AG04449 (cell line): ENCODE measurements around the gene KIF19.

Experiments
- CTCF ChIA-PET: fragments of 350-600 bp; formaldehyde crosslinking; extraction: SDS; loops from one replicate; lab custom pipeline; 2021; ENCODE audit warnings: antibody characterized with exemption; lab: Yijun Ruan, JAX
- POLR2A ChIA-PET: fragments of 400-600, 350-600 bp; formaldehyde crosslinking; extraction: SDS; loops from one replicate; lab custom pipeline; 2020; ENCODE audit warnings: antibody characterized with exemption, inconsistent platforms; lab: Yijun Ruan, JAX
- DNase-seq: peaks from one replicate; pipeline ENCODE4 v3.0.0-alpha.2; 2010; ENCODE audit warnings: low read depth, low spot score
- H3K4me3 ChIP-seq: 2 replicates; pipeline ENCODE4 v1.5.1; 2011; ENCODE audit warnings: low read depth, mild to moderate bottlenecking, control low read depth, low read length
- CTCF ChIP-seq: IDR thresholded peaks from one replicate; pipeline ENCODE4 v1.5.1; 2011; ENCODE audit warnings: mild to moderate bottlenecking, moderate library complexity, low read length, control low read depth, inconsistent platforms; ENCODE audit not compliant: insufficient read depth; ENCODE audit errors: missing control alignments

The KIF19 gene

DNA sequence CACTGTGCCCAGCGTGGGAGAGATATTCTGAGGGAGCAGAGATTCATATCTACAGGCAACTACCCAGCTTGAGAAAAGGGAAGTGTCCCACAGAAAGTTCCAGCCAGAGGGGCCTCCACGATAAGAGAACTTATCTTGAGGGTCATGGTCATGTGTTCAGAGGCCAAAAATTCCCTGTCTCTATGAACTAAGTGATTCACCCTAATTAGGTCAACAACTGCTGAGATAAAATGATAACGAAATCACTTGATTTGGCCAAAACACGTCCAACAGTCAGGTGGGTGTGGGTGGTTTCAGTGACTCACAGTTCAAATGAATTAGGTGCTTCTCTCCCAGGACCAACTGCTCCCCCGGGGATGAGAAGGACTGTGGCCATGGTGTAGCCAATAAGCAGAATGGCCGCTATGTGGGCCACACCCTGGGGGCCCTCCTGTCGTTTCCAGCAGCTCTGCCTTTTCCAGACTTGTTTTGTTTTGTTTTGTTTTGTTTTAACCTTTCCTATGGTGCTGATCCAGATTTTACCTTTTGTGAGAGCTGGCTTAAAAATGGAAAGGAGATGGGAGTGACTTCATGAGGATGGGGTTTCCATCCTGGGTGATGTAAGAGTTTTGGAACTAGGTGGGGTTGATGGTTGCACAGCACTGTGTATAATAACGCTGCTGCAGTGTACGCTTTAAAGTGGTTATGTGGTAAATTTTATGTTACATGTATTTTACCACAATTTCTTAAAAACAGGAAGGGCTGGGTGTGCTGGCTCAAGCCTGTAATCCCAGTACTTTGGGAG, 43.2 kb upstream of the KIF19 start:
- DNase-seq: no peak
- ChIA-PET POLR2A (no interaction called here), CTCF (no interaction called here)
- H3K4me3 ChIP-seq: no peak overlapping the region
- no peak for TF ChIP-seq CTCF

DNA sequence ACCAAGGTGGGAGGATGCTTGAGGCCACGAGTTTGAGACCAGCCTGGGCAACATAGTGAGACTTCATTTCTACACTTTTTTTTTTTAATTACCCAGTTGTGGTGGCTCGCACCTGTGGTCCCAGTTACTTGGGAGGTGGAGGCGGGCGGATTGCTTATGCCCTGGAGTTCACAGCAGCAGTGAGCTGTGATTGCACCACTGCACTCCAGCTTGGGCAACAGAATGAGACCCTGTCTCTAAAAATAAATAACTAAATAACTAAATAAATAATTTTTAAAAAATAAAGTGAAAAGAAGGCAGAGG, 42.7 kb upstream of the KIF19 start:
- ChIA-PET POLR2A (no interaction called here), CTCF (no interaction called here)

GRCh38 chr17:74287031-74287602, 38.9 kb upstream of the KIF19 start:
- no peak overlapping the region for H3K4me3 ChIP-seq
- no peak for TF ChIP-seq CTCF
- POLR2A ChIA-PET: no interaction called here
- no peak for DNase-seq
- CTCF ChIA-PET: interaction anchor here (1.0 to 2.0 kb wide), 2 partner anchors 10 to 12 kb away, joined by 4 to 6 read pairs; no protein-coding TSS in a partner anchor

More for the DNA sequence above, 42.7 kb upstream of the KIF19 start:
- no peak for TF ChIP-seq CTCF
- DNase-seq: no peak
- no peak overlapping the region for H3K4me3 ChIP-seq

GRCh38 chr17:74288785-74289184, 37.2 kb upstream of the KIF19 start:
- no peak for TF ChIP-seq CTCF
- ChIA-PET POLR2A (interaction anchor here (1.2 kb wide), 1 partner anchor 9 kb away, joined by 3 read pairs; no protein-coding TSS in a partner anchor), CTCF (interaction anchor here (1.1 to 2.0 kb wide), 2 partner anchors 8 to 14 kb away, joined by 3 to 6 read pairs; no protein-coding TSS in a partner anchor)
- no peak overlapping the region for H3K4me3 ChIP-seq
- no peak for DNase-seq

GRCh38 chr17:74289688-74290087, 36.3 kb upstream of the KIF19 start:
- DNase-seq: no peak
- no peak overlapping the region for H3K4me3 ChIP-seq
- CTCF ChIA-PET: no interaction called here
- TF ChIP-seq CTCF: no peak
- POLR2A ChIA-PET: no interaction called here

- CTCF ChIA-PET: no interaction called here
- H3K4me3 ChIP-seq: no peak overlapping the region
- TF ChIP-seq CTCF: no peak
- POLR2A ChIA-PET: no interaction called here
- no peak for DNase-seq
Measured at GRCh38 chr17:74290340-74290739, 35.7 kb upstream of the KIF19 start.
